Measurements from ENCODE around the gene MYL5.

The MYL5 gene

DNA sequence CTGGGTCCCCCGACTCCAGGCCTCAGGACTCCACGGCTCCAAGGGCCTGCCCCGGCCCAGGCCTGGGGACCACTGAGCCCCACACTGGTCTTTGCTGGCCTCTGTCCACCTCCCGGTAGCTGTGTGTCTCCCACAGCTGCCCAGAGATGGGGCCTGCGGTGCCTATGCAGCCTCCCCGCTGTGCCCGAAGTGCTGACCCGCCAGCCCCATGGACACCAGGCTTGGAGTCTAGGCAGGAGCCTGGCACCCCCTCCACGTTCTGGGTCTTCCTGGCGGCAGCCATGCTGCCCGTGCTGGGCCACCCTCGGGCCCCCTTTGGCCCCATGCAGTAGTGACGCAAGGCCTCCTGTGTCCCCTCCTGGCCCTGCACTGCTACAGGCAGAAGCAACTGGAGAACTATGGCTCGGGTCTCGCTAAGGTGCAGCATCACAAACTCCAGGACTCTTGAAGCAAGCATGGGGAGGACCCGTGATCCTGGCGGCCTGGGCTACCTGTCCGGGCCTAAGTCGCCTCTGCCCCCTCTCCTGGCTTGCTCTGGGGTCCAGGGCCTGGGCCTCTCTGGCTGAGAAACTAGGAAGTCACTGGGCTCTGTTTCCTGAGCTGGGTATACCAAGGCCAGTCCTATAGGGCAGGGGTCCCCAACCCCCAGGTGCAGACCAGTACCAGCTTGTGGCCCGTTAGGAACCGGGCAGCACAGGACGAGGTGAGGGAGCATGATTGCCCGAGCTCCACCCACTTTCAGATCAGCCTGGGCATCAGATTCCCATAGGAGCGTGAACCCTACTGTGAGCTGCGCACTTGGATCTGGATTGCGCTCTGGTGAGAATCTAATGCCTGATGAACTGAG, 917 bp downstream of the MYL5 start:
- no peak for FAIRE-seq

DNA sequence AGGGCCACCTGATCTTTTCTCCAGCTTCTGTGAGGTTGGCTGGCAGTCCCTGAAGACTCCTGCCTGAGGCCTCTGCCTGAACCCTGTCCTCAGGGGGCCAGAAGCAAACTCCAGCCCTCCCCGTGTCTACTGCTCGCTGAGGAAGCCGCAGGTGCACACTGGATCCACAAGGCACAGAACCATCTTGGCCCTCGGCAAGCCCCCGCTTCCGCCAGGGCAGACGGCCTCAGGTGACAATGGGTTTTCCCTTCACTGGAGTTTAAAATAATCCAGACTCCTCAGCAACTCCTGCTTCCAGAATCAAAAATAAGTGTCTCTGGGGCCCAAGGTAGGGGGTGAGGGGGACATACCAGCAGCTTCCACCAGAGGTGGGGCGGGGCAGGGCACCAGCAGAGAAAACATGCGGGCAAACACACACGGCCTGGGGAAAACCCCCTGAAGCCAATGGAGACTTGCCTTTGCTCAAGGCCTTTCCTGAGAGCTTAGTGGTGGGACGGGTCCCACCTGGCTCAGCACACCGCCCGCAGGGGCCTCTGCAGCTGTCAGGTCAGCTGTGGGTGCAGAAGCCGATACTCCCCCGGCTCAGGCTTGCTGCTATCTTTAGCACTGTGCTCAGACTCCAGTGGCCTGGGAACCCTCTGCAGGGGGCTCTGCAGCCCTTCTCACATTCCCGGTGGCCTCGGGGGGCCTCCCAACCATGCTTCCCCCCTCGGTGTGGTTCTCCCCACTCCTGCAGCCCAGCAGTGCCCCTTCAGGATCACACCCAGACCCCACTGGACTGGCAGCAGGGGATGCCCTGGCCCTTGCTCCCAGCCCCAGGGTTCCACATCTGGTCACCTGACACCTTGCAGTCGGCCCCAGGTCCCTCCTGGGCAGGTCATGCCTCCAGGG, 1.9 kb downstream of the MYL5 start:
- FAIRE-seq = no peak

DNA sequence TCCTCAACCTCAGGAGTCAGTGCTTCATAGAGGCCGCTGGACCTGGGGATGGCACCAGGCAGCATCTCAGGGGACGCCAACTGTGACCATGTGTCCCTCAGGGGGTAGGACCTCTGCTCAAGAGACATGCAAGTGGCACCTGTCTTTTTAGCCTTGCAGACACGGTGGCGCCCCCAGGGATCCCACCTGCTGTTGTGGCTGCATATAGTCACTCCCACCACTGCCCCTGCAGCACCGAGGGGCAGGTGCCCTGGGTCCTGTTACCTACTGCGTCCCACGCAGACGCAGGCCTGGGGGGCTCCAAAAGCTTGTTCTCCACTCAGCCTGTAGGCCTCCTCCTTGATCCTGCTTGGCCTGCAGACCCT, 2.5 kb downstream of the MYL5 start:
- no peak for FAIRE-seq

DNA sequence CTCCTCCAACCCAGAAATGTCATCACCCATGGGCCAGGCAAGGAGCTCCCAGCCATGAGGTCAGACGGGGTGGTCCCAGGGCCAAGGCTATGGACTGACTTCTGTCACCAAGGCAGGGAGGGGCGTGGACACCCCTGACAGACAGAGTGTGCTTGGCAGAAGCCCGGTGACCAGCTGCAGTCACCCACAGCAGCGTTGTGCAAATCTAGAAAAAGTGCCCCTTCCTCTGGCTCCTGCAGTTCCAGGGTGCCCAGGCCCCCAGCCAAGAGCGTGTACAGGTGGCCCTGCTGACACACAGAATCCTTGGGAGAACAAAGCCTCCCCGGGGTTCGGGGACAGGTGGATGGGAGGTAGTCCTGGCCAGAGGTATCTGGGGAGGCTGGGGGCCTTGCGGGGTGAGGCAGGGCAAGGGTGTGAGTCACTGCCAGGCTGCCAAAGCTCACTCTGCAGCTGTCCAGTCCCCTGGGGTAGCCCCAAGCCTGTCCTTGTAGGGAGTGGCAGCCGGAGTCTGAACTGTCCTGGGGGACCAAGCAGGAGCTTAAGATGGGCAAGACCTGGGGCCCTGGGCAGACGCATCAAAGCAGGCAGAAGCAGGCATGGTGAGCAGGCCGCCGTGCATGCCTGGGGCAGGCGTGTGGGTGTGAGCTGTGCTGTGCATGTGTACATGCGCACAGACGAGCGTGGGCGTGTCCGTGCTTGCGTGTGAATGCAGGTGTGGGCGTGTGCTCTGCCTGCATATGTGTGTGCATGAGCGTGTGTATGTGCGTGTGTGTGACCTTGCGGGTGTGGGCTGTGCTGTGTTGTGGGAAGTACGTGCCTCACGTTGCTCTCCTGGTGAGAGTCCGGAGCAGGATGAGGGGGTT, 3.3 kb downstream of the MYL5 start:
- no peak for FAIRE-seq

DNA sequence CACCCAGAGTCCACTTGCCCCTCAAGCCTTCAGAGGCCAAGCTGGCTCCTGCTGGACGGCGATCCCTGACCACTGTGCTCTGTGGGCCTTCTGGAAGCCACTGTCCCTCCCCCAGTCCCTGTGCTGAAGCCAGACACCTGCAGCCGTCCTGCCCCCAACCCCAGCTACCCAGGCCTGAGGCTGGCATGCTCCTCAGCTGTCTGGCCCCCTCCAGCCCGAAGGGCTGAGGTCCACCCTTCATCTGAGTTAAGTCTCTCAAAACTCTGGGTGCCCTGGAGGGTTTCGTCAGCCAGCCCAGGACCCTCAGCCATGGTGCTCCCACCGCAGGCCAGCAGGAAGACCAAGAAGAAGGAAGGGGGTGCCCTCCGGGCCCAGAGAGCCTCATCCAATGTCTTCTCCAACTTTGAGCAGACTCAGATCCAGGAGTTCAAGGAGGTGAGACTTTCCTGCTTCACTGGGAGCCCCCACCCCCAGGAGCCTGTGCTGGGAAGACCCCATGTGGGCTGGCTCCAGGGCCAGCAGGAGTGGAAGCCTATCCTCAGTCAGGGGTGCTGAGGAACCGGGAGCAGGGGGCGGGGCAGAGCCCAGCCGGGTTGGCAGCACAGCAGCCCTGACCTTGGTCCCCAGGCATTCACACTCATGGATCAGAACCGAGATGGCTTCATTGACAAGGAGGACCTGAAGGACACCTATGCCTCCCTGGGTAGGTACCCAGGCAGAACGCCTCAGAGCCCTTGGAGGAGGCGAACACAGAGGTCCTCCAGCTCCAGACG, 4.2 kb downstream of the MYL5 start:
- FAIRE-seq = no peak

DNA sequence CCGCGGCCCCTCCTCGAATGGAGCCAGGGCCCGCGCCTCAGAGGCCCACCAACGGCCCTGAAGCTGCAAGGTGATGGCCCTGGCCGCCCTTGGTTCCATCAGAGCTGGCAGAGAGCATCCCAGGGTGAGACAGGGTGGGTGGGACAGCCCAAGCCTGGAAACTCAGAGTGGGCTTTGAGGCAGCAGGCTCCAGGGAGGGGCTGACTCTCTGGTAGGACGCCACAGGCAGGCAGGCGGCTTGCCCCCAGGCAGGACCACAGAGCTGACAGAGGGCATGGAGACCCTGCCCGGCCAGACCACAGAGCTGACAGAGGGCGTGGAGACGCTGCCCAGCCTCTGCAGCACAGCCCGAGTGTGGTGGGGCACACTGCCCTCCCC, 4.8 kb downstream of the MYL5 start:
- FAIRE-seq = no peak

DNA sequence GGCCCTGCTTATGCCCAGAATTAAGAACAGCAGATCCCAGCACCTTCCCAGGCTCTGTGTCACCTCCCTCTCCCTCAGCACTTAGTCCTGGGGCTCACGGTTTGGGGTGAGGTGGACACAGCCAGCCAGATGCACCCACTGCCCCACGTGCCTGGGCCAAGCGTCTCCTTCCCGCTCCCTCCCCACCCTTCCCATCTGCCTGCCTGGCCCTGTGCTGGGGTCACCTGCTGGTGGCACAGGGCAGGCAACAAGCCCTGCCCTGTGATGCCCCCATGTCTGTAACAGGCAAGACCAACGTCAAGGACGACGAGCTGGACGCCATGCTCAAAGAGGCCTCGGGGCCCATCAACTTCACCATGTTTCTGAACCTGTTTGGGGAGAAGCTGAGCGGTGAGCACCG, 5.3 kb downstream of the MYL5 start:
- no peak for FAIRE-seq

DNA sequence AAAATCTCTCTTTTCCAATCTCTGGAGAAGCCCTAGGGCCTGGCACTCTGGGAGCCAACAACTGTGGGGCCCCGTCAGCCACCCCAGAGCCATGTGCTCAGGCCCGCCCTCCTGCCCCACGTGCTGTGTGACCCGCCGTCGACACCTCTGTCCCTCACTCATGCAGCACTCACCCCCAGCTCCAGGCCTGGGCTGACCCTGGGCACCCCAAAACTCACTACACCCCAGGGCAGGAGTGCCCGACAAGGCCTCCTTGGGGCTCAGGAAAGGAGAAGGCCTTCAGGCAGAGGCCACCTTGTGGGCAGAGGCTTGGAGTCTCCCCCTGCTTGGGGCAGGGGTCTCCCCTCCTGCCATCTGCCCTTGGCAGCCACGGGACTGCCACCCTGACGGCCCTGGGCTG, 5.7 kb downstream of the MYL5 start:
- FAIRE-seq = no peak

DNA sequence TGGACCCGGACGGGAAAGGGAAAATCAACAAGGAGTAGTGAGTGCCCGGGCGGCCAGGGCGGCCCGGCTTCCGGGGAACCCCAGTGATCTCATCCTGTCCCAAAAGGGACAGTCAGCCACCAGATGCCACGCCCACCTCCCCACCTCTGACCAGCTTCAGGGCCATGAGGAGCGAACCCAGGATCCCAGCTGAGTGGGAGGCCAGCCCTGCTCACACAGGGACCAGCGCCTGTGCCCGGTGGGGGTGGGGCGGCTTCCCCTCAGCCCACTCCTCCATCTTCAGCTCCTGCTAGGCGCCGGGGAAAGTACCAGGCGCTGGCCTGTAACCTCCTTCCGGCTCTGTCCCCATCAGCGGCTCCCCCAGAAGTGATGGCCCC, 6.2 kb downstream of the MYL5 start:
- FAIRE-seq = no peak

DNA sequence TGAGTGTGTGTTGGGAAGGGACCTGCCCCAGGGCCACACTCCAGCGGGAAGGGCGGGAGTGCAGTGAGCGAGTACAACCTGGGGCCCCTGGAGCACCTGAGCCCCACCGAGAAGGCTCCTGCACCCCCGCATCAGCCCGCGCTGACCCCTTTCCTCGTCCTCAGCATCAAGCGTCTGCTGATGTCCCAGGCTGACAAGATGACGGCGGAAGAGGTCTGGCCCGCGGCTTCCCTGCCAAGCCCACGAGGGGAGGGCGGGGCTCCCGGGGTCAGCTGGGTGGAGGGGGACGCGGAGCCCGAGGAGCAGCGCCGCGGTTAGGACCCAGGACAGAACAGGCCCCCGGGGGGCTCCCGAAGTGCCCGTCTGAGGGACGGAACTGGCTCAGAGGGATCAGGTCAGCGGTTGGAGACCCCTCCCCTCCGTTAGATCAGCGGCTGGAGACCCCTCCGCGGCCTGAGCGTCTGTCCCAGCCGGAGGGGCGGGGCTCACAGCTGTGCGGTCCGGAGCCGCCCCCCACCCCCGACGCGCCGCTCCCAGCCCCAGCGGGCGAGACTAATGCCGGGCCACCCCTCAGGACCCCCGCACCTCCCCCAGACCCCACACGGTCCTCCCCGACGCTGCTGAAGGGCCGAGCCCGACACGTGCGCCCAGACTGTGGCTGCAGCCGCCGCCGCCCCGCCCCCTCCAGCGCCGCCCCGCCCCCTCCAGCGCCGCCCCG, 6.7 kb downstream of the MYL5 start:
- FAIRE-seq = no peak

DNA sequence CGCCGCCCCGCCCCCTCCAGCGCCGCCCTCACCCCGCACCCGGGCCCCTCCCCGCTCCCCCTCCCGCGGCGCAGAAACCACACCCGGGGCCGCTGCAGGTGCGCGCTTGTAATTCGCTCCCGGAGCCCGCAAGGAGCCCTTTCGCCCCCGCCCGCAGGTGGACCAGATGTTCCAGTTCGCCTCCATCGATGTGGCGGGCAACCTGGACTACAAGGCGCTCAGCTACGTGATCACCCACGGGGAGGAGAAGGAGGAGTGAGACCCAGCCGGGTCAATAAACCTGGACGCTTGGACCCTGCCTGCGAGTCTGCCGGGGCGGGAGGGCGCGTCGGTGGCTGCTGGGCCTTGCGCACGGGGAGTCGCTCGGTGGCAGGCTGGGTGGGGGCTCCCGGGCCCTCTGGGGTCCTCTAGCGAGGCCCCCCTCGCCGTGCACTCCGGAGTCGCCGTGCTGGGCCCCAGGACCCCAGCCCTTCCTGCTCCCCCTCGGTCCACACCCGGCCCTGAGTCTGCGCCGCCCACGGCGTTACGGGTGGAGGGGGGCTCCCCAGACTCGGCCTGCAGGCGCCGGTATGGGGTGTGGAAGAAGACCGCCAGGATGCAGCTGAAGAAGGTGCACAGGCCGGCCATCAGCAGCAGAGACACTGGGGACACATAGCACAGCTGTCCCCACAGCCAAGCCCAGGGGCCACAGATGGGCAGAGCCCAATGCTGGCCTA, 7.6 kb downstream of the MYL5 start:
- no peak for FAIRE-seq

DNA sequence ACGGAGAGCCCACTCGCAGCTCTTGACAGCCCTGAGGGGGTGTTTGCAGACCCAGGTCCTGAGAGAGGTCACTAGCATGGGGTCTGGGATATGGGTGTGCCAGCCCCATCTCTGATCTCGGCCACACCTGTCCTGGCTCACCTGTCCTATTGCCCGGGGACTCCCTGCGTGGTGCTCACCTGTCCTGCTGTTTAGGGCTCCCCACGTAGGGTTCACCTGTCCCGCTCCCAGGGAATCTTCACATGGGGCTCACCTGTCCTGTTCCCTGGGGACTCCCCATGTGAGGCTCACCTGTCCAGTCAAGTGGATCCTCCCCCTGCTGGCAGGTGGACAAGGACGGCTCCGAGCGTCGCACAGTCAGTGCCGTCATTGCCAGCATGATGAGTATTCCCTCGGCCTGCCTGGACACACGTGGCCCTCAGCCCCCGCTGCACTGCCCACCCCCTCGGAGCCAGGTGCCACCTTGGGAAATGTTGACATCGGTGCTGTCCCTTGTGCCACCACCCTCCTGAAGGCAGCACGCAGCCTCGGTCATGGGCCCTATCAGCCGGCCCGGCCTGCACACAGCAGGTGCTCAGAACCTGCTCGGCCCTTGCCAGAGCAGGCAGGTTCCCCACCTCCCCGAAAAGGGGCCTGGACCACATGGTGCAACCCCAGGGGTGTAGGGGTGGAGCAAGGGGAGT, 8.3 kb downstream of the MYL5 start:
- no peak for FAIRE-seq

DNA sequence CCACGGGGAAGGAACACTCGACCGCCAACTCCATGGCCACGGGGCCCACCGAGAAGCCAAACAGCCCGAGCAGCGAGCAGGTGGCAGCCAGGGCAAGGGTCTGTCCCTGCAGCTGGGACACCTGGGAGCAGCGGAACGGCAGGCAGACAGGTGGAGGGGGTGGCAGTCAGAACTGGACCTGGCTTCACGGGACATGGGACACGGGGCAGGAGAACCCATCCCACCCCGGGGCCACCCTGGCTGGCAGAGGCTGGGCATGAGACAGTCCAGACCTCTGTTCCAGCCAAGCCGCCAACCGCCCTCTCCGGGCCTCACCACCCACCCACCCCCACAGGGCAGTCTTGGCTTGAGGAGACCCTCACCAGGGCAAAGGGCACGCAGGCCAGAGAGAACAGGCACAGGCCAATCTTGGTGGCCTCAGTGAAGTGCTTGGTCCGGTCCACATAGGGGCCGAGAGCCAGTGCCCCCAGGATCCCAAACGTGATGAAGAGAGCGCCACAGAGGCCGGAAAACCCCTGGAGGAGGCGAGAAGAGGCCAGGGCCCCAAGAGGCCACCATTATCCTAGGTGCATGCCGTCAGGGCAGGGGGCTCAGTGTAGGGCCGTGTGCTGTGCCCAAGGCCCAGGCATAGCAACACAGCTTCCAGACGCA, 9.0 kb downstream of the MYL5 start:
- FAIRE-seq = no peak

DNA sequence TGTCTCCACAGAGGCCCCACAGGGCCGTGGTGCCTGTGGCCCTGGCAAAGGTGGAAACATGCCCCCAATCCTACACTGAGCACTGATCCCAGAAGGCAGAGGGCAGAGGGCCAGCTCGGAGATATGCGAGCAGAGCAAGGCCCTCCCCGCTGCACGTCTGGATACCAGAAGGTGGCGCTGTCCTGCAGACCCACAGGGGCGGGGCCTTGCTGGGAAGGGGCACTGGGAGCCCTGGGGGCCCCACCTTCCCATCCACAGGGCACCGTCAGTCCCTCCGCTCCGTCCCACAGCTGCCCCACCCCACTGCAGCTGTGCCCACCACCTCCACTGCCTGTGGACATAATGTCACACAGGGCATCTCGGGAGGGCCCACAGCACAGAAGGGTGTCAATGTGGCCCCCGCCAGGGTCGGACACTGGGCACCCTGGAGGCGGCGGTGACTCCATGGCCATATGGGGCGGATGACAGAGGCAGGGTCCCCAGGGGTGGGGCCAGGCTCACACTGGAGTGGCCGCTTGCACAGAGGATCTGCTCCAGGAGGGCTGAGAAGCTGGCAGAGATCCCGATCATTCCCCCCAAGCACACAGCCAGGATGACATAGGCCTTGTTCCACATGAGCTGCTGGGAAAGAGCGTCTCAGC, 9.8 kb downstream of the MYL5 start:
- no peak for FAIRE-seq

DNA sequence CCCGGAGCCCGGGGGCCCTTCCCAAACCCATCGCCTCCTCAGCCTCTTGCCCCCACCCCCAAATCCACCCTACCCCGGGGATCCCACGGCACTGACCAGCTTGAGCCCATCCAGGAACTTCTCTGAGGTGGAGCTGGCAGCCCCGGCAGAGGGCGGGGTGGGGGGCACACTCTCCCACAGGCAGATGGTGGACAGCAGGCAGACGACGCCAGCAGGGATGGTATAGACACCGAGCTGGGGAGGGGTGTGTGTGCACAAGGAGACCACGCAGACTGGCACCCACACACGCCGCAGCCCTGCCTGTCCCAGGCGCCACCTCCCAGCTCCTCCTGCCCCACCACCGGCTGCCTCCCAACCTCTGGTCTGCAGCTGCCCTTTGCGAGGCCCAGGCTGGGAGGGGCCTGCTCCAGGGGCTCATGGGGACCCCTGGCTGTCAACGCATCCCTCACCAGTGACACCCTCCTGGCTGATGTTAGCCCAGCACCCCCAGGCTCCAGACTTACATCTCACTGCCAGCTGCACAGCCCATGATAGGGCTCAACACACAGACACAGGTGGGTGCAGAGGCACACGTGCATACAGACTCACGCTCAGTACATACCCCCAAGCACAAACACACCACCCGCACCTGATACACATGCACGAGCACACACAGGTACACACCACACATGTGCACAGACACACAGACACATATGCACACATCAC, 10.4 kb downstream of the MYL5 start:
- no peak for FAIRE-seq

DNA sequence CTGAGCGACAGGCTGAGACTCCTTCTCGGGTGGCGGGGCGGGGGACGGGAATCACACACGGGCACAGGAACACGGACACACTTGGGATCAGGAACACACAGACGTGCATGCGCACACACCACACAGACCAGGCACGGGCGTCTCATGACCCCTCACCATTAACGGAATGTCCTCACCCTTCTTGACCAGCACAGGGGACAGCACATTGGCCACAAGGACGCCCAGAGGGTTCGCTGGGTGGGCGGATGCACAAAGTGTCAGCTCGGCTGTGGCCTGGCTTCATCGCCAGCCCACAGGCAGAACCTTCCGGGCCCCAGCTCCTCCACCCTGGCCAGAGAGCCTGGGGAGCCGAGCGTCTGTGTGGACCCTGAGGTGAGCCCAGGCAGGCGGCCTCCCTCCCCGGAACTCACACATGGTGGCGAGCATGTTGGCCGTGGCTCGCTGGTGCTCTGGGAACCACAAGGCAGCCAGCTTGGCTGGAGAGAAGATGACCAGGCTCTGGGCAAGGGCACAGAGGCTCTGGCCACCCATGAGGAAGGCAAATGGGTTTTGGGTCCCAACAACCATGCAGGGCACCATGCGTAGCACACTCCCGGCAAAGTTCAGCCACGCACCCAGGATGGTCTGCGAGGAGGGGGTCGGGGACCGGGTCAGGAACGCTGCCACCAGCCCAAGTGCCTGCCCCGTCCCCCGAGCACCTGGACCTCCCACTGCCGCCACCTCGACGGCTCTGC, 11.5 kb downstream of the MYL5 start:
- FAIRE-seq = no peak

DNA sequence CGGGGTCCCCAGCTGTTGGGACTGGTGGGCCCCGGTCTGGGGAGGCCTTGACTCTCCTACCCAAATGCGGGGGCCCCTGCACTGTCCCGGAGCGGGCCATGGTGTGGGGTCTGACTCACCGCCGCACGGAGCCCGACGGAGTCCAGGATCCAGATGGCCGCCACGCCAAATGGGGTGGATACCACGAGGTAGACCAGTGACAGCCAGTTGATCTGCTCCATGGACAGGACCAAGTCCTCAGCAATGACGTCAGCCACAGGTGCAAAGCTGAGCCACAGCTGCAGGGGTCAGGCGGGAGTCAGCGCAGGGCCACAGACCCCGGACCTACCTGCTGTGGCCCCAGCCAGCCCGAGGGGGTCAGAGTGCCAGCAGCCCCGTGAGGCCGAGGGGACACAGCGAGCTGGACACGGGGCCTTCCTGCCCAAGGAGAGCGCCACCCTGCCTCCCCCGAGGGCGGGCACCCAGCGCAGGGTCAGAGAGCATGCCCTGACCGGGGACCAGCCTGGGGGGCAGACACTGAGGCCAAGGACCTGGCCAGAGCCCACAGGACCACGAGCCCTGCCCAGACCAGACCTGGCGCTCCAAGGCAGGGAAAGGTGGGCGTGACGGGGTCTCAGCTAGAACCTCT, 12.2 kb downstream of the MYL5 start:
- no peak for FAIRE-seq
